SKM-1 (cell line): ENCODE results near the gene ADAMTS12.

Source experiments
- DNase-seq: peaks from one replicate; lab custom pipeline; 2025; ENCODE audit not compliant: unreplicated experiment; lab: John Stamatoyannopoulos, UW

Gene ADAMTS12

GRCh38 chr5:33725806-33726205 is 166.0 kb downstream of the ADAMTS12 start:
- DNase-seq, result no peak

- no peak for DNase-seq
These were observed 170.1 kb downstream of the ADAMTS12 start for GRCh38 chr5:33721491-33722200.

GRCh38 chr5:33720176-33720575 is 171.6 kb downstream of the ADAMTS12 start:
- DNase-seq, result no peak

GRCh38 chr5:33719769-33720168 is 172.0 kb downstream of the ADAMTS12 start:
- DNase-seq, result no peak

GRCh38 chr5:33715661-33716060 is 176.1 kb downstream of the ADAMTS12 start:
- DNase-seq, result no peak

- no peak for DNase-seq
These were observed 178.5 kb downstream of the ADAMTS12 start for GRCh38 chr5:33713136-33713765.

- no peak for DNase-seq
These were observed 179.1 kb downstream of the ADAMTS12 start for GRCh38 chr5:33712664-33713063.

- no peak for DNase-seq
These were observed 180.6 kb downstream of the ADAMTS12 start for GRCh38 chr5:33711094-33711679.

- DNase-seq, result no peak
These were observed 188.9 kb downstream of the ADAMTS12 start for GRCh38 chr5:33702867-33703266.

- no peak for DNase-seq
These were observed 189.8 kb downstream of the ADAMTS12 start for GRCh38 chr5:33701951-33702350.

- no peak for DNase-seq
These were observed 190.5 kb downstream of the ADAMTS12 start for GRCh38 chr5:33701251-33701650.

- no peak for DNase-seq
These were observed 195.4 kb downstream of the ADAMTS12 start for GRCh38 chr5:33696411-33696810.

GRCh38 chr5:33692980-33693379 is 198.8 kb downstream of the ADAMTS12 start:
- DNase-seq, result no peak

GRCh38 chr5:33691856-33692255 is 199.9 kb downstream of the ADAMTS12 start:
- DNase-seq, result no peak

GRCh38 chr5:33690374-33691135 is 201.2 kb downstream of the ADAMTS12 start:
- no peak for DNase-seq

GRCh38 chr5:33688526-33688925 is 203.3 kb downstream of the ADAMTS12 start:
- no peak for DNase-seq

GRCh38 chr5:33688066-33688465 is 203.7 kb downstream of the ADAMTS12 start:
- no peak for DNase-seq

GRCh38 chr5:33685873-33686755 is 205.7 kb downstream of the ADAMTS12 start:
- DNase-seq, result no peak

- DNase-seq, result no peak
These were observed 207.2 kb downstream of the ADAMTS12 start for GRCh38 chr5:33684496-33685159.

- DNase-seq, result no peak
These were observed 212.0 kb downstream of the ADAMTS12 start for GRCh38 chr5:33679791-33680190.
